Measurements from ENCODE around the gene MORN3. TPM values are rescaled to one million over a fixed set of nuclear protein-coding genes. Genes with fewer than 3 reads are reported as not detected.

Gene MORN3
- 0.21 TPM in 1 of 2 replicates, not detected in the other for total RNA-seq

GRCh38 chr12:121669521-121669900 lies at the start of gene MORN3:
TSS of gene MORN3 (minus strand) at chr12:121669654. CDS start at chr12:121669483, 171 bp downstream.

GRCh38 chr12:121712461-121713256 lies 43.2 kb upstream of the MORN3 start, which contains the start of gene TMEM120B:
TSS of gene TMEM120B (plus strand) at chr12:121712752. CDS start at chr12:121712896, 144 bp downstream.

GRCh38 chr12:121626087-121626852 lies 43.2 kb downstream of the MORN3 start, which contains the start of gene ORAI1:
TSS of gene ORAI1 (plus strand) at chr12:121626530.

Other genes starting within 250 kb of the MORN3 start
- gene KDM2B, start 88.6 kb downstream of the MORN3 start, total RNA-seq, result 16.6 and 26.9 TPM in 2 replicates
- 14.1 and 14.5 TPM in 2 replicates for gene ORAI1, start 43.1 kb downstream of the MORN3 start, total RNA-seq
- 4.2 and 7.4 TPM in 2 replicates for gene TMEM120B, start 43.1 kb upstream of the MORN3 start, total RNA-seq
- gene RHOF, start 124.0 kb upstream of the MORN3 start, total RNA-seq, result 25.2 and 51.3 TPM in 2 replicates
- 3.9 and 6.1 TPM in 2 replicates for gene SETD1B, start 134.4 kb upstream of the MORN3 start, total RNA-seq
- gene HPD, start 189.2 kb upstream of the MORN3 start, total RNA-seq, result not detected in 2 replicates
- 81.9 and 95.9 TPM in 2 replicates for gene PSMD9, start 219.1 kb upstream of the MORN3 start, total RNA-seq
- 32.1 and 37.9 TPM in 2 replicates for gene CFAP251, start 248.9 kb upstream of the MORN3 start, total RNA-seq